Neuronal stem cell (in vitro differentiated cells): ENCODE measurements around the gene LRRC27.
"Not testable (repeated sequence)": the region's sequence is repeated elsewhere in the genome, so short reads cannot be mapped to it uniquely, and the experiment has no call there.

Experiments
- DNase-seq: peaks from one replicate; pipeline ENCODE4 v3.0.0-alpha.2; 2013; ENCODE audit warnings: low spot score
- H2AFZ ChIP-seq: one replicate; pipeline ENCODE4 v1.6.1; 2013; ENCODE audit warnings: mild to moderate bottlenecking, low read length, inconsistent platforms
- H2AK5ac ChIP-seq: 2 replicates; pipeline ENCODE4 v1.6.1; 2013; ENCODE audit warnings: low read depth, mild to moderate bottlenecking, inconsistent platforms, low read length, moderate library complexity, mixed read lengths
- H2BK120ac ChIP-seq: 2 replicates; pipeline ENCODE4 v1.6.1; 2013; ENCODE audit warnings: low read depth, mild to moderate bottlenecking, inconsistent platforms, low read length, moderate library complexity, mixed read lengths
- H2BK12ac ChIP-seq: one replicate; pipeline ENCODE4 v1.6.1; 2013; ENCODE audit warnings: low read length, inconsistent platforms
- H2BK15ac ChIP-seq: 2 replicates; pipeline ENCODE4 v1.6.1; 2013; ENCODE audit warnings: mild to moderate bottlenecking, low read length, inconsistent platforms, mixed read lengths
- H2BK5ac ChIP-seq: one replicate; pipeline ENCODE4 v1.6.1; 2013; ENCODE audit warnings: inconsistent platforms, mild to moderate bottlenecking, low read length, moderate library complexity
- H3K14ac ChIP-seq: one replicate; pipeline ENCODE4 v1.6.1; 2013; ENCODE audit warnings: low read length, inconsistent platforms
- H3K18ac ChIP-seq: 2 replicates; pipeline ENCODE4 v1.6.1; 2013; ENCODE audit warnings: low read length, inconsistent platforms
- H3K23ac ChIP-seq: 2 replicates; pipeline ENCODE4 v1.6.1; 2013; ENCODE audit warnings: low read depth, mild to moderate bottlenecking, mixed read lengths, low read length, inconsistent platforms; ENCODE audit not compliant: poor library complexity
- H3K27ac ChIP-seq: replicated peaks from 3 replicates; pipeline ENCODE4 v1.5.1; 2013; ENCODE audit warnings: low read length, inconsistent platforms
- H3K27me3 ChIP-seq, 3 experiments: 2 replicates each; pipeline ENCODE4 v1.6.1; 2013; ENCODE audit warnings: low read length in 3 of 3, mild to moderate bottlenecking in 2 of 3, inconsistent platforms in 1 of 3, low read depth in 1 of 3, mixed read lengths in 1 of 3, moderate library complexity in 1 of 3; ENCODE audit not compliant: control insufficient read depth in 3 of 3, insufficient read depth in 3 of 3
- H3K36me3 ChIP-seq, 2 donors: replicated peaks in 1 of 2; 2 replicates each; pipeline ENCODE4 v1.6.1; 2013; ENCODE audit warnings: low read length in 2 of 2; ENCODE audit not compliant: control insufficient read depth in 2 of 2, insufficient read depth in 2 of 2
- H3K4ac ChIP-seq: 2 replicates; pipeline ENCODE4 v1.6.1; 2013; ENCODE audit warnings: inconsistent platforms, mild to moderate bottlenecking, low read length, moderate library complexity
- H3K4me1 ChIP-seq, 2 donors: 1 replicate in 1 of 2; 2 replicates in 1 of 2; pipeline ENCODE4 v1.6.1; 2013; ENCODE audit warnings: low read length in 2 of 2, low read depth in 1 of 2; ENCODE audit not compliant: control insufficient read depth in 2 of 2, insufficient read depth in 1 of 2
- H3K4me2 ChIP-seq: one replicate; pipeline ENCODE4 v1.6.1; 2013; ENCODE audit warnings: mild to moderate bottlenecking, low read length, inconsistent platforms; ENCODE audit not compliant: insufficient read depth, poor library complexity, severe bottlenecking
- H3K4me3 ChIP-seq, 2 donors: 2 replicates each; pipeline ENCODE4 v1.5.1; 2013; ENCODE audit warnings: low read length in 2 of 2, mild to moderate bottlenecking in 2 of 2, inconsistent platforms in 1 of 2, moderate library complexity in 1 of 2
- H3K79me1 ChIP-seq: one replicate; pipeline ENCODE4 v1.6.1; 2013; ENCODE audit warnings: low read depth, mild to moderate bottlenecking, inconsistent platforms, low read length, moderate library complexity
- H3K9ac ChIP-seq: one replicate; pipeline ENCODE4 v1.6.1; 2013; ENCODE audit warnings: mild to moderate bottlenecking, low read depth, low read length, inconsistent platforms; ENCODE audit not compliant: poor library complexity
- H3K9me3 ChIP-seq, 2 donors: replicated peaks in 1 of 2; 2 replicates each; pipeline versions ENCODE3 to v1.6.1; 2013; ENCODE audit warnings: low read length in 2 of 2, mild to moderate bottlenecking in 2 of 2, inconsistent platforms in 1 of 2, low read depth in 1 of 2, mixed read lengths in 1 of 2, moderate library complexity in 1 of 2; ENCODE audit not compliant: control insufficient read depth in 2 of 2, insufficient read depth in 1 of 2
- H4K8ac ChIP-seq: one replicate; pipeline ENCODE4 v1.6.1; 2013; ENCODE audit warnings: low read depth, mild to moderate bottlenecking, inconsistent platforms, low read length, moderate library complexity
- H4K91ac ChIP-seq: one replicate; pipeline ENCODE4 v1.6.1; 2013; ENCODE audit warnings: low read length, low read depth, mild to moderate bottlenecking, inconsistent platforms; ENCODE audit not compliant: poor library complexity
- WGBS, 2 donors: extraction: QIAGEN DNeasy Blood & Tissue Kit; methylation state at CpG; one replicate each; pipeline ENCODE4 v1.1.7; 2013; ENCODE audit warnings: missing lambda C conversion rate in 2 of 2, mixed read lengths in 1 of 2; ENCODE audit not compliant: insufficient read length in 2 of 2, insufficient replicate concordance in 1 of 2; ENCODE audit errors: extremely low coverage in 2 of 2; 5-methylcytosine and 5-hydroxymethylcytosine counted together

Gene LRRC27

DNA sequence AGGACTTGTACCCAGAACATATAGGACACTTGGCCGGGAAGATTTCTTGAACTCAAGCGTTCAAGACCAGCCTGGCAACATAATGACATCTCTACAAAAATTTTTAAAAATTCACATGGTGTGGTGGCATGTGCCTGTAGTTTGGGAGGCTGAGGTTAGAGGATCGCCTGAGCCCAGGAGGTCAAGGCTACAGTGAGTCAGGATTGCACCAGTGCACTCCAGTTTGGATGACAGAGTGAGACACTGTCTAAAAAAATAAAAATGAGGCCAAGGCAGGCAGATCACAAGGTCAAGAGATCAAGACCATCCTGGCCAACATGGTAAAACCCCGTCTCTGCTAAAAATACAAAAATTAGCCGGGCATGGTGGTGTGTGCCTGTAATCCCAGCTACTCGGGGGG lies 14.5 kb upstream of the LRRC27 start:
- not testable (repeated sequence) for H4K91ac ChIP-seq, H3K18ac ChIP-seq, H2BK5ac ChIP-seq, H3K14ac ChIP-seq, H3K4ac ChIP-seq, H3K27ac ChIP-seq, H3K4me1 ChIP-seq, H3K9ac ChIP-seq, H3K27me3 ChIP-seq, H3K36me3 ChIP-seq, H3K23ac ChIP-seq, H2AK5ac ChIP-seq, H2BK120ac ChIP-seq, H3K4me2 ChIP-seq, H3K4me3 ChIP-seq, H4K8ac ChIP-seq, H3K79me1 ChIP-seq, H2AFZ ChIP-seq, H2BK12ac ChIP-seq, H2BK15ac ChIP-seq, DNase-seq, H3K9me3 ChIP-seq
- no CpG with 5 or more reads among the region's 6 CpGs for WGBS, 2 donors

DNA sequence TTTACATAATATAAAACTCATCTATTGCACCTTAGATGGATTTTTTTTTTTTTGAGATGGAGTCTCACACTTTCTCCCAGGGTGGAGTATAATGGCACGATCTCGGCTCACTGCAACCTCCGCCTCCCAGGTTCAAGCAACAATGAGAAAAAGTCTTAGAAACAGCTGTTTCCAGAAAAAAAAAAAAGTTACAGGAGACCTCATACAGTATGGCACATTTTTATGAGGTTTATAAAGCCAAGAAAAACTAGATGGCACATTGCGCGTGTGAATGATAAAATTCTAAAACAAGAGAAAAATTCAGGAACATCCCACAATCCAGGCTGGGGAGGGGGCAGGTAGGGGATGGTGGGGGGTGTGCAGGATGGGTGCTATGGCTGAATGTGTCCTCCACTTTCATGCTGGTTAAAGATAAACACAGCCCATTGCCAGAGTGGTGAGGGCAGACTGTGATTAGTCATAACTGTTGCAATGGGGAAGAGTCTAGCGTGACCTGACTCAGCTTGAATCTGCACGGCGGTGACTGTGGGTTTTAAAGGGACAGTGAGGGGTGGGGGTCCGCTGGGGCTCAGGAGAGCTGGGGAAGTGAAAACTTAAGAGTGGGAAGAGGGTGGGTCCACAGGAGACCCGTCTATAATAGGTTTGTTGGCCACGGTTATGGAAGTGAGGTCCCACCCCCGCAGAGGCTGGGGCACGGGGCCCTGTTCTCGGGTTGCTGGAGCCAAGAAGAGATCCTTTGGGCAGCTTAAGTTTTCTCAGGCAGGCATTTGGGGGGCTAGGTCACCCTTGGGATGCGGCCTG lies 11.9 kb upstream of the LRRC27 start:
- no peak overlapping the region for H3K4me2 ChIP-seq
- no peak for DNase-seq
- H3K9ac ChIP-seq, result no peak overlapping the region
- no peak overlapping the region for H3K27ac ChIP-seq
- no peak overlapping the region for H3K4ac ChIP-seq
- no peak overlapping the region for H2BK12ac ChIP-seq
- no peak overlapping the region for H3K4me3 ChIP-seq
- H3K4me1 ChIP-seq, result no peaks in the 10 kb centered on the region
- H2BK5ac ChIP-seq, result no peak overlapping the region
- H3K18ac ChIP-seq, result no peak overlapping the region
- no peak overlapping the region for H4K8ac ChIP-seq
- WGBS, 2 donors, result no CpG with 5 or more reads among the region's 15 CpGs
- H2BK15ac ChIP-seq, result no peak overlapping the region
- H2AFZ ChIP-seq, result no peak overlapping the region
- H2BK120ac ChIP-seq, result no peak overlapping the region
- no peak overlapping the region for H2AK5ac ChIP-seq
- no peaks in the 10 kb centered on the region for H3K27me3 ChIP-seq
- no peak overlapping the region for H4K91ac ChIP-seq
- H3K9me3 ChIP-seq, result no peaks in the 10 kb centered on the region
- no peaks in the 10 kb centered on the region for H3K79me1 ChIP-seq
- no peak overlapping the region for H3K14ac ChIP-seq
- peaks cover 9 to 22% of the 10 kb centered on the region in 2 donors for H3K36me3 ChIP-seq
- H3K23ac ChIP-seq, result peak overlapping the region; percentile 18

DNA sequence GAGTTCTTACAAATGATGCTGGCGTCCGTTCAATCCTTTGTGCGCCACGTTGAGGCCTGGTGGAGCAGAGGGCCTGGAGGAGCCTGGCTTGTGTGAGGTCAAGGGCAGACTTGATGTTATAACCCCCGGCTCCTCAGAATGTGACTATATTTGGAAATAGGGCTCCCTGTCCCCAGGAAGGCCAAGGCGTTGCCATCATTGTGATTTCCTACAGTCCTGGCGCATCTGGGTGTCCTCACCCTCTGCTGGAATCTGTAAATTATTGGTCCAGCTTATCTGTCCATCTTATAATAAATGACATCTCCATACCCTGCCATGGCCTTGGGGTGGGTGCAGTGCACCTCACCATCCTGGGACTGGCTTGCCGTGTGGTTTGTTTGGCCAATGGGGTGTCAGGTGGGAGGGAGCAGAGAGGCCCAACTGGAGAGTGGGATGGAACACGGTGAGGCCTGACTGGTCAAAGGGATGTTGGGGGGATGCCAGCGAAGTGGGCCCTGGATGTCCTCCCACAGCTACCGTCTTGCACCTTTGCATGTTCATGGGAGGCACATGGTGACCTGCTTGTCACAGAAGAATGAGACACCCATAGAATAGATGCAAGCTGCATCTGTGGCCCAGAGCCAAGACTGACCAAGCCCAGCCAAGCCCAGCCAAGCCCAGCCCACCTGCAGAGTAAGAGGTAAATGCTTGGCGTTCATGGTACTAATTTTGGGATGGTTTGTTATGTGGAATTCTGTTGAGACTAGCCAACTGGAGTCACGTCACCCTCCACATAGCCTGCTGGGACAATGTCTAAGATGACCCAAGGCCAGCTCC lies 11.1 kb upstream of the LRRC27 start:
- Histone ChIP-seq H2BK15ac (no peak overlapping the region), H3K9me3 (peaks cover 0 to 1% of the 10 kb centered on the region in 2 donors), H3K27ac (no peak overlapping the region), H3K23ac (peak overlapping the region; percentile 18), H2BK12ac (no peak overlapping the region), H3K9ac (no peak overlapping the region), H3K4me2 (no peak overlapping the region), H3K27me3 (no peaks in the 10 kb centered on the region), H3K4ac (no peak overlapping the region), H3K36me3 (peaks cover 9 to 26% of the 10 kb centered on the region in 2 donors), H2AFZ (no peak overlapping the region), H2BK120ac (no peak overlapping the region), H4K8ac (no peak overlapping the region), H3K4me1 (no peaks in the 10 kb centered on the region), H2AK5ac (no peak overlapping the region), H3K4me3 (no peak overlapping the region), H3K79me1 (no peaks in the 10 kb centered on the region), H4K91ac (no peak overlapping the region), H2BK5ac (no peak overlapping the region), H3K14ac (no peak overlapping the region), H3K18ac (no peak overlapping the region)
- no peak for DNase-seq
- no CpG with 5 or more reads among the region's 13 CpGs for WGBS, 2 donors

DNA sequence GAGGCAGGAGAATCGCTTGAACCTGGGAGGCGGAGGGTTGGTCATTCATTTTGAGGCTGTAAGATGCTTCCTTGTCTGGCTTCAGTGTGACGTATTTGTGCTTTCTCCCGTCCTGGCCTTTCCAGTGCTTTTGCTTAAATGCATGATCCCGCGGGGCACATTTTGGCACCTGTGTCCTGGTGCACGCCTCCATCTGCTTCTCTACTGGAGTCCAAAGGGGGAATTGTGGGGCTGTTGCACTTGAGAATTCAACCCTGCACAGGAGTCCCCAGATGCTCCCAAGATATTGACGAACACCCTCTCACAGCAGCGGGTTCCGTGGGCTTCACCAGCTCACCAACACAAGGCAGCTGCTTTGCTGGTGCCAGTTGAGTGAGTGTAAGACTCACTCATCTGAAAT lies 10.3 kb upstream of the LRRC27 start:
- no peak overlapping the region for H2BK5ac ChIP-seq
- H4K8ac ChIP-seq, result no peak overlapping the region
- H3K9me3 ChIP-seq, result peaks cover 0 to 9% of the 10 kb centered on the region in 2 donors
- H3K4me1 ChIP-seq, result no peaks in the 10 kb centered on the region
- no peak overlapping the region for H3K4me3 ChIP-seq
- no CpG with 5 or more reads among the region's 10 CpGs for WGBS, 2 donors
- no peak overlapping the region for H2AK5ac ChIP-seq
- no peak overlapping the region for H2AFZ ChIP-seq
- H3K9ac ChIP-seq, result no peak overlapping the region
- H3K18ac ChIP-seq, result no peak overlapping the region
- no peak overlapping the region for H2BK12ac ChIP-seq
- H3K4ac ChIP-seq, result no peak overlapping the region
- peaks cover 12 to 35% of the 10 kb centered on the region in 2 donors for H3K36me3 ChIP-seq
- no peak overlapping the region for H2BK120ac ChIP-seq
- no peak overlapping the region for H4K91ac ChIP-seq
- H3K23ac ChIP-seq, result no peak overlapping the region
- H3K27me3 ChIP-seq, result no peaks in the 10 kb centered on the region
- DNase-seq, result no peak
- H3K27ac ChIP-seq, result no peak overlapping the region
- no peak overlapping the region for H3K14ac ChIP-seq
- H3K79me1 ChIP-seq, result no peaks in the 10 kb centered on the region
- H3K4me2 ChIP-seq, result no peak overlapping the region
- no peak overlapping the region for H2BK15ac ChIP-seq
